Measurements from ENCODE around the gene PLCB4.

Gene PLCB4

DNA sequence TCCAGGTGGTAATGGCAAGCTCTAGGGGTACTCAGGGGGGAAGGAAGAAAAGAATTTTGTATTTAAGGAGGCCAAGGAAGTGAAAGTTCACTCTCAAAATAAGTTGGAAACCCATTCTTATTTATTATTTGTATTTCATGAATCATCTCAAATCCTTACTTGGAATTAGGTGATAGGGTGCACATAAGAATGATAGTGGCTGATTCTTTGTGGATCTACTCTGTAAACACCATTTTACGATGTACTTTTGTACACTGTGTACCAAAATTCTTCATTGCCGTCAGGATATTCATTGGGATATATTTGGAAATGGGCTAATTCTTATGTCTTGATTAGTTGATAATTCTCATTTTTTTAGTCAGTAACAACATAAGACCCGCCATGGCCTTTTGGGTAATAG lies 266.0 kb downstream of the PLCB4 start:
- no peak for DNase-seq

DNA sequence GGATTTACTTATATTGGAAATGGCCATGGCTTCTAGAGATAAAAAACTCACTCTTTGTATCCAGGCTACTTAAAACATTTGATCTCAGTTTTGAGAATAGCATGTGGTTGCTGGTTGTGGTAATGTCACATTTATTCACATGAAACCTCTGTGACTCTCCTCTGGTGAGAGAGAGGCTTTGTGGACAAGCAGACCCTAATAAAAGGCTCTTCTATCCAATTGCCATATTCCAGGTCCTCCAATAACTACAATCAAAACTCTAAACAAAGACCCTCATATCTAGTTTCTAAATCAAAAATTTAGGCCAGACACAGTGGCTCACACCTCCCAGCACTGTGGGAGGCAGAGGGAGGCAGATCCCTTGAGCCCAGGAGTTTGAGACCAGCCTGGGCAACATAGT lies 269.2 kb downstream of the PLCB4 start:
- DNase-seq, result no peak

DNA sequence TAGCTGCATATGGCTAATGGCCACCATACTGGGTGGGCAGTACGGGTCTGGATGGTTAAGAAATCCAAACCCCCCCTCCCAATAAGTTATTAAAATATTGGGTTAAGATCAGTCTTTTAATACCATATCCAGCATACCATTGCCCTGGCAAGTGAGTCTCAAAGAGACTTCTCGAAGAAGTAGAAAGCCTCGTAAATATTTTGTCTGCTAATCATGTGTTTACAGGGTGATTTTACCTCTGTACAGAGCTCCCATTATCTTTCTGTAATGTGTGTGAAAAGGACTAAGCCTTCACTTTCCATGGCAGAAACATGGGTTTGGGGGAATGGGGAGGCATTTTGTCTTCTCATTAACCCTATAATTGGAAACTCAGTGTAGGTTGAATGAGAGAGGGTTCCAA lies 270.8 kb downstream of the PLCB4 start:
- DNase-seq, result no peak

DNA sequence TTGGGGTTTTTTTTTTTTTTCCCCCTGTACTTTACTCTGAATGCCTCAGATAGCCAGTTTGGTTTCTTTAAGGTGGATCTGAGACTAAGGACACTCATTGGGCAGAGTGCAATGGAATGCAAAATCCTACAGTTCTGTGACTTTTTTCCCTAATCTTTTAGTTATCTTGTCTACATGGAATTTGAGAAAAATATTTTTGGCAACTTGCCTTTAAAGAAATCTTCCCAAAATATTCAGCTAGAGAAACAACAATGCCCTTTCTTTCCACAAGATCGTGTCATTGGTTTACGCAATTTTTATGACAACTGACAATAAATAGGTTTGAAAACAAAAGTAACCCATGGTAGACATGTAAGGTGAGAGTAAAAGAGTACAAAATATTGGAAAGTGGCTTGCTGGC lies 273.8 kb downstream of the PLCB4 start:
- DNase-seq, result no peak

DNA sequence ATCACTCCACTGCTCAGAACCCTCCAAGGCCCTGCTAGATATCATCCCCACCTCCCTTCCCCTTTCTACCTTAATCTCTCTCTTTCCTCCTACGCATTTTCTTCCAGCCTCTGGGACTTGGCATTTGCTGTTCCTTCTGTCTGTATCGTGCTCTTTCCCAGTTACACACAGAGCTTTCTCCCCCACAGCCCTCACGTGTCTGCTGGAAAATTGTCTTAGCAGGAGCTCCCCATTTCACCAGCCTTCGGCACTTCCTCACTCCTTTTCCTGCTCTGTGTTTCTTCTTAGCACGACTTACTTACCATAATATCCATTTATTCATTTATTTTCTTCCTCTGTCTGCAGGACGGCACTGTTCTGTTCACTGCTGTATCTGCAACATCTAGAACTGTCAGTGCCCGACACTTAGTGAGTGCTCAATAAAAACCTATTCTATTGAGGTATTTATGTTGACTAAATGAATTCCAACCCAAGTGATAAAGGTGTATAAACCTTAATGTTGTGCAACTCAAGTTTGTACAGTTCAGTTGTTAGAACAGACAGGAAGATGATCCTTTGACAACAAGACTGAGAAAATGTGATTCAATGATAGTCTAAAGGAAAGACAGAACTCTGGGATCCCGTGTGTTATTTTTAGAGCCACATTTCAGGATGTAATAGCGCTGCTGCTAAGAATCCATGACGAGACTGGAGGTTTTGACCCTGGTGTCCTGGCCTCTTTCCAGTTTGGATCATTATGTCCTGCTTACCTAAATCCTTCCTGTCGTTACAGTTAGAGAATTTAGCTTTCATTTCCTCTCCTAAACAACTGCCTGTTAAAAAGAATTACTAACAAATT lies 275.4 kb downstream of the PLCB4 start:
- no peak for DNase-seq

DNA sequence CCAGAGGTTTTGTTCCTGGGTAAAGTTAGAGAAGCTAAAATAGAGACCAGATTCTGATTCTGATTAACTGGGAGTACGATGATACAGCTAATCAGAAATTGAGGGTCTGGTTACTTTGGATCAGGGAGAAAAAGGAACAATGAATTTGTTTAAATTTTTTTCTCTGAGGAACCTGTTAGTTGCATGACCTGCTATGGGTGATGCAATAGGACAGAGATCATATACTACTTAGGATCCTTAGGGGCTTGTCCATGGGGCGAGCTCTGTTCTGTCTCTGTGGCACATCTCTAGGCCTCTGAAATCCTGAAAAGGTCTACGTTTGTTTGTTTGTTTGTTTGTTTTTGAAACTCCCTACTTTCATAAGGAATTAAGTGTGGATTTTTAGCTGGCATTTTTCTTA lies 279.4 kb downstream of the PLCB4 start:
- no peak for DNase-seq

DNA sequence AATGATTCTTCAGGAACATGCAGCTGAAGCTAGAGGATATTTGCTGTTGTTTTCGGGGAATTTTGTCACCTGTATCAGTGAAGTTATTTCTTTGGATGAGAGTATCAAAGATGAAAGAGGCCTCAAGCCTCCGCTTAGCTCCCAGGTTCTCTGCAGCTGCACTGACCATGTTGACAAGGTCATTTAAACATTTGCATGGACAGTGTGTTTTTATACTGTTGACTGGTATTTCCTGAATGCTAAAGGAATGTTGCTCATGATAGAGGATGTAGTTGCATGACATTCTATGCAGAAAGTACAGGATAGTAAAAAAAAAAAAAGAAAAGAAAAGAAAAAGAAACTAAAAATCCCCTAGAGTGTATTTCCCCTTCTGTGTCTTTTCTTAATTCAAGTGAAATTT lies 279.9 kb downstream of the PLCB4 start:
- no peak for DNase-seq

DNA sequence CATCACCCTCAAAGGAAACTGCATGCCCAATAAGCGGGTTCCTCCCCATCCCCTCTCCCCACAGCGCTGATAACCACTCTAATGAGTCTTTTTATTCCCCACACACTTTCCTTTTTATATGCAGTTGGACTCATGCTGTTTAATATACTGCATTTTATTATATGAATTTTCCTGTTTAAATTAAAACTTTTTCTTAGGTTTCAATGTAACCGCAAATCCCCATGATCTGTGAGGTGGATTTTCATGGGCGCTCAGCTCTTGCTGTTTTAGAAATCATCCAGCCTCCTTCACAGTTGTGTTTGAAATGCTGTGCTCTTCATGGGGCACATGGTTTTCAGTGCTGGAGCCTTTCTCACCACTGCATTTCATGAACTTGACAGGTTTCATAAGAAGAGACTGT lies 280.4 kb downstream of the PLCB4 start:
- no peak for DNase-seq

DNA sequence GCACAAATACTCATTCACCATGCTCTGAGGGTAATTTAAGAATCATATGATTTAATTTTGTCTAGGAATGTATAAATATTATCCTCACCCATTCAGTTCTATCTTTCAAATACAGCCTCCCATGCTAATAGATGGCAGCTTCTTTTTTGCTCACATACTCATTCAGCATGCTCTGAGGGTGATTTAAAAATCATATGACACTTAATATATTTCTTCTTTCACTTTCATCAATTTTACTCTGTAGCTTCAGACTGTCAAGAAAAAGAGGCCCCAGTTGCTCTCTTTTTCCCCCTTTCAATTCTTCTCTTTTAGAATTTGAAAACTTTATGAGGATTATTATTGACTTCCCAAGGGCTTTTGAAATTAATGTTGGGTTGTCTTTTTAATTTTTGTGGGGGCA lies 283.9 kb downstream of the PLCB4 start:
- no peak for DNase-seq

DNA sequence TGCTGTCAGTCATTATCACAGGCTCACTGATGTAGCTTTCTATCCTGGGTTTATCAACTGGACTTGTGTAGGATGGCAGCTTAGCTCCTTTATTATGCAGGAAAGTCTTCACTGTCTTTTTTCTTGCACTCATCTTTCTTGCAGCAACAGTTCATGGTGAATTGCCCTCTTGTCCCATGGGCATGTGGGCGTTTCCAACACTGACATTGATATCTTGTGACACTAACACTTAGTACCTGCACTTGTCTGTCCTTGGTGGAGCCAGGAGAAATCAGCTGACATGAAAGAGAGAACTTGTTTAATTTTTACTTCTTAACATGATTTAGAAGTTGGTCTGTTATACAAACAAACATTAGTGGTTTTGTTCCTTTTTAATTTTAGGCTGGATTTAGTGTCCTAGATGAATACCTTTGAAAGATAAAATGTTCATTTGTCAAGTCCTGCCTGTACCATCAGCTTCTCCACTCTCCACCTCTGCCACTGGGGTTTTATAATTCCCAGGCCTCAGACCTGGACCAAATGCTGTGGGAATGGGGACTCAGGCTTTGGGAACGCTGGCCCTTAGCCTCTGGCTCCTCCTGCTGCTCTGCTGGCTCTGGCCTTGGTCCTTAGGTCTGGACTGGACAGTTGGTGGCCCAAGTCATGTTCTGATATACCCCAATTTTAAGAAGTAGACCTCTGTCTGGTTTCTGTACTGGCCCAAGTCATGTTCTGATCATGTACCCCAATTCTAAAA lies 284.5 kb downstream of the PLCB4 start:
- no peak for DNase-seq

DNA sequence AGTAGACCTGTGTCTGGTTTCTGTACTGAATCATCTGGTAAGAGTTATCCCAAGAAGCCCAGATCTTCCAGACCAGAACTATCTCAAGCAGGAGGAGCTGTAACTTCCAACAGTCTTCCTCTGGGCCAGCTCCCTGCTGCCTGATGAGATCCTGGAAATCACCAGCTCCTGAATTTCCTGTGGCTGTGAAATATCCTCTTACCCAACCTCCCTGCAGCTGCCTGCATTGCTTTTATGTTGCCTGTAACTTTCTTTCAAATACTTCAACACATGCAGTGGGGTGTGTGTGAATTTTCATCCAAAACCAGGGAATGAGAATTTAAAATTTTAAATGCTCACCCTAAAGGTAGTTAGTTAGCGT lies 285.0 kb downstream of the PLCB4 start:
- DNase-seq, result no peak

DNA sequence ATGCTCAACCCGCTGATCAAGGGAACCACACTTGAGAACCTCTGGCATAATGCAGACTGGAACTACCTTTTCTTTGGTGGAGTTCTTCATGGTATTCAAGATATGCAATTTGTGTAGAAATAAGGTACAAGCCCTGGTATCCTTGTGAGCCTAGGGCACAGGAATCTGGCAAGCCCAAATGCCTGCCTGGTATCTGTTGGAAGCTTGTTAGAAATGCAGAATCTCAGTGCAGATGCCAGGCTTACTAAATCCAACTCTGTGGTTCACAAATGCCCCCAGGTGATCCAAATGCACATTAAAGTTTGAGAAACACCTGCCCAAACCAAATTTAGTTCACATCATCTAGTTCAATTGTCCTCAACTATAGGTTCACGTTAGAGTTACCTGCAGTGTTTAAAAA lies 285.7 kb downstream of the PLCB4 start:
- no peak for DNase-seq

DNA sequence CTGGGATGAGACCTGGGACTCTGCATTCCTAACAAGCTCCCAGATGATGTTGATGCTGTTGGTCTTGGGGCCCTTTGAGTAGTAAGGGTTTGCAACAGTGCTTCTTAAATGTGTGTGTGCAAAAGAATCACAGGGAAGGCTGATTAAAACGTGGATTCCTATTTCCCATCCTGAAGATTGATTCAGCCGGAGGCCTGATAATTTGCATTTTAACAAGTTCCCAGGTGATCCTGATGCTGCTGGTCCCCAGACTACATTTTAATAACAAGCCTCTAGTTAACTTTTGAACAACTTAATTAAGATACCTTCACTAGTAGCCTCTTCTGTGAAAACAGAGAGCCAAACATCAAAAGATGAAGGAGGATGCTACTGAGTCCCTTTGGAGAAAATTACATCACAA lies 289.1 kb downstream of the PLCB4 start:
- DNase-seq, result no peak

DNA sequence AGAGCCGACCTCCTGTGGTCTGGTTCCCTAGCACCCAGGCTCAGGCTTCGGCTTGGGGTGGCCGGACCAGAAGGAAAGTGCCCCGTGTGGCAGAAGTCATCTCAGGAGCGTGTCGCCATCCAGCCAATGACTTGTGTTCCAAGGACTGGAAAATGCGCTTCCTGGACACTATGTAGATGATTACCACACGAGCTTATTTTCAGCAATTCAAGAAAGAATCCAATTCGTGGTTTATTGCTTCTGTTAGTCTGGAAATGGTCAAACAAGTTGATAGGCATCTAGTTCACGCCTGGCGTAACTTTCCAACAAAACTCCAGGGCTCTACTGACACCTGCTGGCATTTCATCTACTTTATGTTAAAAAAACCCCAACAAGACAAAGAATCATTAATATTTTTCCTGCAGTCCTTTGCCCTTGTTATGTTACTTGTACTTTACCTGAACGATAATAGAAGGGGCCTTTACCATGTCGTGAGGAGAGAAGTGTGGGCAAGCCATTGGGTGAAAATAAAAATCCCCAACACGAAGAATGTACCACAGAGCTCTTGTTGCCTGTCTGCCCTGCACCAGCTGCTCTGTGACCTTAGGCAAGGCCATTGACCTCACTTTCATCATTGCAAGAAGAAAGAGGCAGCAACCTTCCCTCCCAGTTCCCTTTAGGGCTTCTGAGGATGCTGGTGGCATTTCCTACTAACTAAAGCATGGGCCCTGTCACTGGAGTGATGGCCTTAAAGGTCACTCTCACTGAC lies 290.8 kb downstream of the PLCB4 start:
- DNase-seq, result no peak

DNA sequence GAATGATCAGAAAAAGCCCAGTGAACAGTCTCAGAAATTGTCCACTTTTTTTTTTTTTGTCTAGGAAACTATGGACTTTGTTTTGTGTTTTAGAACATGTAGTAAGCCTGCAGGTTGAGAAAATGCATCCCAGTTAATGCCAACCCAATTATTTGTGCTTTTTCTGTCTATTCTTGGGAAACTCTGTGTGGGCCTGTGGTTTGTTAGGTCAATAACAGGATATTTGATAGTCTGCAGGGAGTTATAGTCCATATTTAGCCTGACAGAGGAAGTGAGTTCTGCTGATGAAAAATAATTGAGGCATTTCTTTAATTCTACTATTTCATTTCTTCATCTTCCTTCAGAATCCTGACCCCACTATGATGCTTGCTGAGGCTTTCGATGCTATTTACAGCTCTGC lies 291.5 kb downstream of the PLCB4 start:
- DNase-seq, result no peak

DNA sequence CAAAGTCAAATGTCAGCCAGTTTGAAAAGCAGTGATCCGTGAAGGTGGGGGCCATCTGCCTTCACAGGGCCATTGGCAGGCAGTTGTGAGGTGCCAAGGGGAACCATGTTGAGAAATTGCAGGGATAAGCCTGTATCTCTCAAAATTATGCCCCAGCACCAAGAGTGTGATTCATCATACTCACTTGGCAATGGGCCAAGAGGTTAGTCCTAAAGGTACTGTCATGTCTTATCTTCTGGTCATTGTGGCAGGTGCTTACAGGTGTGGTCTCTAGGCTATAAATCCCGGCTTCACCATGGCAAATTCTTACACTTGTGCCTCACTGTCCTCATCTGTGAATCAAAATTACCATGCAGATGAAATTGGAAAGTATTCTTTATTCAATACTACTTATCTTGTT lies 294.8 kb downstream of the PLCB4 start:
- DNase-seq, result no peak

DNA sequence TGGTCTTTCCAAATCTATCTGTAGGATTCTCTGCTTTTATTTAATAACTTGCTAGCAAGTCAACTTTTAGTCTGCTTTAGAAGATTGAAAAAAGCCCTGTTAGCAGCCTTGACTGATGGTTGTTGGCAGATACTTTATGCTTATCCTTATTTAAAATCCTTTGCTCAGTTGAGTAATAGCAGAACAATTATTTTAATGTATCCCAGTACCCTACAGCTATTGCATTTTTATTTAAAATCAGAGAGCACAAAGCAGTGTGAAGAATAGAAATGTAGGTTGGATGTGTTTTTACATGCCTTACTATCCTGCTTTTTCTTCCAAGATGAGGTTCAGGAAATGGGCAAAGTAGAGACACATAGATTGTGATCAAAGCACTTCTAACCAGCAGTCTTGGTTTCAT lies 298.4 kb downstream of the PLCB4 start:
- DNase-seq, result no peak

DNA sequence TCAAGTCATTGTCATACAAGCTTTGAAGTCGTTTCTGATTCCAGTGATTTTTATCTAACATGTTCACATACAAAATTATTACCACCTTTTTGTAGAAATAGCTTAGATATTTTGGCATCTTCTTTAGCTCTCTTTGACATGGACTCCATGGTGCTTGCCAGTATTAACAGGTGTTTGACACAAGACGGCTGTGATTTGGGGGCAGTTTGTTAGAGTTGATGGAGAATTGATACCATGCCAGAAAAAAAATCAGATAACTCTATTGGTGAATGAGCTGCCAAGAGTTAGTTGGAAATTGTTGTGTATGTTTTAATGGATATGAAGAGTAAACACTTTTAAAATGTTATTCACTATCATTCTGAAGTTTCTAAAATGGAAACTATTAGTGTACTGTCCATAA lies 298.9 kb downstream of the PLCB4 start:
- no peak for DNase-seq

DNA sequence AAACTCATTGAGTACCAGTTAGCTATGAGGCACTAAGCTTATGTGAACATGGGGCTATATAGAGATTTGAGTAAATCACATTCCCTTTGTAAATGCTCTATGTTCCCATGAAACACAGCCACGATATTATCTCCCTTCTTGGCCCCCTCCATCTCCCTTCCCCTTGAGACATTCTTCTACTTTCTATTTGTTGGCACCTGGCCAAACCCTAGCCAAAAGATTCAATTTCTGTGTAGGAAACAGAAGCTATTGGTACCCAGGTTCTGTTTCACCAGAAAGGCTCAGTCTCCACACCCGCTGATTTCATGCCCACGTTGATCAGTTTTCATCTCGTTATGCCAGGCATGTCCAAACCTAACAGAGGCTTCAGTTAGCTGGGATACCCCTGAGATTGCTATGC lies 300.0 kb downstream of the PLCB4 start:
- DNase-seq, result no peak

DNA sequence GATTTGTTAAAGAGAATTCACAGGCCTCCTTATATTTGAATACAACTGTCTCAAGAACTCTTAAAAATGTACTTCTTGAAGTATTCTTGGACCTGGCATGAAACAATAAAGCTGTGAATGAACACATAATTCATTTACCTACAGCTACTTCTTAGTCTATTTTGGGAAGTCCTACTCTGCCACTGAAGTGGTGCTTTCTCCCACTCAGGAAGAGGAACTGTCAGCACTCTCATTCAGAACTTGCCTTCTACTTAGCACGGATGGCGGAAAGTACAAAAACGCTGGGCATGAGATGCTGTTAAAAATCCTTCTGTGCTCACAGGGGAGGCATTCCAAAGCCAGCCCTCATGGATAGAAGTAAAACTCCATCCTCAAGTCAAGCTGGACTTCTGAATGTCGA lies 300.7 kb downstream of the PLCB4 start:
- no peak for DNase-seq

DNA sequence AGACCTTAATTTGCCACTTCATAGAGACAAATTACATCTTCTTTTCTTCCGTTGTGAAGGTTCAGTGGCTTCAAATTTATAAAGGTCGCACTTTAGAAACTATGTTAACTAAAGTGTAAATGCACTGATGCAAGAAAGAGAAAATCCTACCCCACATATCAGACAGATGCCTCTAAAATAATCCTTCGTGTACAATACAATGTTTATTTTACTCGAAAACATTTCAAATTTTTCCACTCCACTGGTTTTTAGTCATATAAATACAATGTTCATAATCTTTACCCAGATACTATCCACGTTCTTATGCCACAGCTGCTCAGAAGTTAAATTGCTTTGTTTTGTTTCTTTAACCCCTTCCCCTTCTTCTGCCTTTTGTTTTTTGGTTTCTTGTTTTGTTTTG lies 305.2 kb downstream of the PLCB4 start:
- no peak for DNase-seq

DNA sequence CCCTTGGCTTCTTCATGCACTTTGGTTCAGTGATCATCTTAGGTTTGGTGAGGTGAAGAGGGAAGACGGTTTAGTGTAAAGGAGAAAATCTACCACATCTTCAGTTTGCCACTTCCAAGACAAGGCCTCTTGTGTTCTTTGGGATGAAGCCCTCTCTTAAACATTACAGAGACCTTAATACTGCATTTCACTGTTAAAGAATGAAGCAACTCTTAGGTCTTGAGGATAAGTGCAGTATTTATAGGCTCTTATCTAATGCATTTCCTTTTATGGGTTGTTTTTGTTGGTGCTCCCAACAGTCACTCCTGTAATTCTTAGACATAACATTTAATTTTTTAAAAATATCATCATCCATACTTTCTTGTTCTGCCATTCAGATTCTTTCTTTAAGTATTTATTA lies 305.6 kb downstream of the PLCB4 start:
- no peak for DNase-seq

DNA sequence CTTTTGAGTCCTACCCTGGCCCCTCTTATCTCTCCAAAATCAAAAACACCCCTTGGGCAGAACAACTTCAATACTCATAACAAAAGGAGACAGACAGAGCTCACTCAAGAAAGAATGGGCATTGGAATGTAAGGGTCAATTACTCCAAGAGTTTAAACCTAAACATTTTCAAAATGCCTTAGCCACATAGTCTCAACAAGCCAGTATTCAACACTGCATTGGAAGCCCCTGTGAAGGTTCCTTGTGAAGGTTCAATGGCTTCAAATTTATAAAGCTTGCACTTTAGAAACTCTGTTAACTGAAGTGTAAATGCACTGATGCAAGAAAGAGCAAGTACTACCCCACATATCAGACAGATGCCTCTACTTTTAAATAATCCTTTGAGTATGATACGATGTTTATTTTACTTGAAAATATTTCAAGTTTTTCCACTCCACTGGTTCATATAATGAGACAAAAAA lies 306.4 kb downstream of the PLCB4 start:
- DNase-seq, result no peak

DNA sequence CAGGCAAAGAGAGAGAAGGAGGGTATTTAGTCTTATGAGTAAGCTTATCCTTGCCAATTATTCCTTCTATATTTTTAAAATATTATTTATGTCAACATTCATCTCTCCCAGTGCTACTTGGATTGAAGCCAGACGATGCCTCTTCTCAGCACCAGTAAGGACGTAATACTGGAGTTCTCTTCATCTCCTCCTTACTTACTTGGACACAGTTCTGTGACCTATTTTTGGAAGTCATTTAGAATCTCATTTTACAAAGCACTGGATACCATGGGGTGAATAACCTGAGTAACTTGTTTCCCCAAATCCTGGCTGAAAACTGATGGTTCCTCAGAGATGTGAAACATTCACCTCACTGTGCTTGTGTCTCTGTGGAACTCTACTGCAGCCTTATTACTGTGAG lies 308.1 kb downstream of the PLCB4 start:
- no peak for DNase-seq

All from CD4-positive, alpha-beta T cell treated with Interleukin-17A for 1 hour (primary cell).